IPS-NIHi11 (cell line): ENCODE measurements around the gene PLXNA2.

Experiments
- DNase-seq: peaks from one replicate; pipeline ENCODE4 v3.0.0; 2012; ENCODE audit warnings: mixed read lengths, low spot score

PLXNA2 gene

GRCh38 chr1:208069317-208069716 is 174.9 kb downstream of the PLXNA2 start:
- DNase-seq: no peak

GRCh38 chr1:208068908-208069307 is 175.3 kb downstream of the PLXNA2 start:
- DNase-seq: no peak

GRCh38 chr1:208068407-208068806 is 175.8 kb downstream of the PLXNA2 start:
- DNase-seq: no peak

GRCh38 chr1:208066583-208066982 is 177.6 kb downstream of the PLXNA2 start:
- no peak for DNase-seq

- DNase-seq: no peak
Measured at GRCh38 chr1:208065862-208066261, 178.3 kb downstream of the PLXNA2 start.

- DNase-seq: no peak
Measured at GRCh38 chr1:208061632-208062031, 182.6 kb downstream of the PLXNA2 start.

GRCh38 chr1:208061118-208061517 is 183.1 kb downstream of the PLXNA2 start:
- no peak for DNase-seq

DNA sequence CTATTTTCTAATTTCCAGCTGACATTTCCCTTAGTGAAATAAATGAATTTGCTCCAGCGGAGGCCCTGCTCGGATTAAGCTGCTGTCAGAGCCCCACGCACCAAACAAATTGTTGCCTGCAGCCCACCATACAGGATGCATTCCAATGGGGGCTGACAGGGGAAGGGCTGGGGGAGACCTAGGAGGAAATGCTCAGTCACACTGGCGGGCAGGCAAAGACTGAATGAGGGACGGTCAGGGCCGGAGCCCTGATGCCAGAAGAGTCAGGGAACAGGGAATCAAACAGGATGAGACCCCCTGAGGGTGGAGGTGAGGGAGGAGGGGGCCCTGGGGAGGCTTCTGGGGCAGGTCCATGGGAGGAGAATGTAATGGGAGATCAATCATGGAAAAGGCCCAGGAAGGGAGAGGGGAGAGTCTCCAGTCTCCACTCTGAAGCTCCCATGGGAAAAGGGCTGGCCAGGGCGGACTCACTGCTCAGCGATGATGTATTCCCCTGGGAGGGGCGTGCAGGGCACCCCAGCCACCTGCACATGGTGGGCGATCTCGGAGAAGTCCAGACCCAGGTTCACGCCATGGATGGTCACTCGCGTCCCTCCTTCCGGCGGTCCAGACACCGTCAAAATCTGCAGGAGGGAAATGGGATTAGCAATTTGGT is 183.8 kb downstream of the PLXNA2 start:
- DNase-seq: no peak

DNA sequence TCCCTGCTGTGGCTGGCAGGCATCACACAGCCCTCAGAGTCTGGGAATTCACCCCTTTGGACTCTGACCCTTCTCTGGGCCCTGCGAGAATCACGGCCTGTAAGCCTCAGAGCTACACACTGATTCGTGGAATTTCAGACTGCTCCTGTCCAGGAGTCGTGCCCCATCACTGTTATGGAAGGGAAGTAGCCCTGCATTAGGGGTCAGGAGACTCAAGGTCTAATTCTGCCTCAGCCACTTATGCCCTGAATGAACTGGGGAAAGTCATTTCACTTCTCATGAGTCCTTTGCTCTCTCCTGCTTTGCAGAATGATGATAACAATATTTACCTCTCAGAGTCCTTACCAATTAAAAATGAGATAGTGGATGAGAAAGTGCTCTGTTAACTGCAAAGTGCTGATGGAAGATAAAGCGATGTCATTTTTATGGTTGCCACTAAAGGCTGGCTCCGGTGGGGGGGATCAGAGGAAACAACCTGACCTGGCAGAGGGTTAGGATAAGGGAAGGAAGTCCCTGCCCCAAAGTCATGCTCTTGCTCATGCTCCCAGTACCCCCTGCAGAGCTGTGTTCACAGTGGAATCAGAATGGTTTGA is 184.7 kb downstream of the PLXNA2 start:
- no peak for DNase-seq

DNA sequence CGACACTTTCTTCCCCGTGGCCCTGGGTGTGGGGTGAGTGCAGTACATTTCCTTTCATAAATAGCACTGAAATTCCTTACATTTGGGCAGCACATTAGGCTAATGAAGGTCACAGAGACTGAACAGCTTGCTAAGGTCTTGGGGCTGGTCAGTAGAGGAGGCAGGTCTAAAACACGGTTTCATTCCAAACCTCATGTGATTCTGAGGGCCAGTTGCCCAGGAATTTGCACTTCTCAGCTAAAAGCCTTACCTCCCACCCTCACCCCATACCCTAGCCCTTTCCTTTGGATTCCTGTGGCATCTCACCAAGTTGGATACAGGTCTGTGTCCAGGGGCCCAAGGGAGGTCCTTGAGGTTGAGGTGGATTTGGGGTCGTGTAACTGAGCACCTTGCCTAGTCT is 185.4 kb downstream of the PLXNA2 start:
- no peak for DNase-seq

- DNase-seq: no peak
Measured at GRCh38 chr1:208058267-208058666, 185.9 kb downstream of the PLXNA2 start.

DNA sequence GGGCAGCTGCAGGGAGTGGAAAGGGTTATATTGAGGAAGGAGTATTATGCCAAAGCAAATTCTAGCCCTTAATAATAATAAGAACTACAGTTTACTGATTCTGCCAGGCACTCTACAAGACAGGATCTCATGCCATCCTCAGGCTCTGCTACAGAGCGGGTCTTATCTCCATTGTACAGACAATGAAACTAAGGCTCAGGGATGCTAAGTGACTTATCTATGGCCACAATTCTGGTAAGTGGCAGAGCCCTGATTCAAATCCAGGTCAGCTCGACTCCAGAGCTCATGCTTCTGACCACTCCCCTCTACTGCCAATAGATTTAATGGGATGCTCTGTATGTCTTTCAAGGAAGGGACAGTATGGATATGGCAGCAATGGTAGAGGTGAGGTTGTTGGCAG is 187.1 kb downstream of the PLXNA2 start:
- DNase-seq: no peak

- DNase-seq: no peak
Measured at GRCh38 chr1:208055535-208055934, 188.6 kb downstream of the PLXNA2 start.

DNA sequence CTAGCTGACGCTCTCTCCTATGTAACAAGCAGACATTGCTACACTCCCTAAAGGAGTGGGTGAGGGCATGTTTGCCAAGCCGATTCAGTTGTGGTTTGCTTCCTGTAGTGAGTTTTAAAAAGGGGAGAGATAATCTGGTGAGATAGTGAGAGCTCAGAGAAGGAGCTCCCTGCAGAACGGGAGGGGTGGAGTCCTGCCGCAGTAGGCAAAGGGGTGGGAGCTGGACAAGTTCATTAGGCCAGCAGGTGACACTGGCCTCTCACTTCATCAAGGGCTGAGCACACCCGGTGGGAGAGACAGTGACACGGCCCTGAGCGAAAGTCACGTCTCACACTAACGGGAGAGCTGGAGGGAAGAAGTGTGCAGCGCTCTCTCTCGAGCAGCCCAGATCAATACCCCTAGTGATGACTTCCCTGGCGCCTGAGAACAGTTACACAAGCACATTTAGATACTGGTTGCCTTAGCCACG is 189.2 kb downstream of the PLXNA2 start:
- DNase-seq: no peak

DNA sequence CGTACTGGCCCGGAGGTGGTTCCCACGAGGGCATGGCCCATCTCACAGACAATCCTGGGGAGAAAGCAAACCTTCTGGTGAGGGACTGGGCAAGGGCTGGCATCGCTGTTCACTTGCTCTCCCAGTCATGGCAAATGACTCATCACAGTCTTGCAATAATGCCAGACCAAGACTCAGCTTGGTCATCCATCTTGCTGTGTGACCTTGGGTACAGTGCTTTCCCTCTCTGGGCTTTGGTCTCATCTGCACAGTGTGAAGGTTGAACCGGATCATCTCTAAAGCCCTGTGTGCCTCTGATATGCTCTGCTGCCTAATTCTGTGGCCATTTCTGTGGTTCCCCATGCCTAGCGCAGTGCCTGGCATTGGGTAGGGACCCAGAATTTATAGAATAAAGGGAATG is 189.7 kb downstream of the PLXNA2 start:
- no peak for DNase-seq

GRCh38 chr1:208053661-208054060 is 190.5 kb downstream of the PLXNA2 start:
- DNase-seq: no peak

DNA sequence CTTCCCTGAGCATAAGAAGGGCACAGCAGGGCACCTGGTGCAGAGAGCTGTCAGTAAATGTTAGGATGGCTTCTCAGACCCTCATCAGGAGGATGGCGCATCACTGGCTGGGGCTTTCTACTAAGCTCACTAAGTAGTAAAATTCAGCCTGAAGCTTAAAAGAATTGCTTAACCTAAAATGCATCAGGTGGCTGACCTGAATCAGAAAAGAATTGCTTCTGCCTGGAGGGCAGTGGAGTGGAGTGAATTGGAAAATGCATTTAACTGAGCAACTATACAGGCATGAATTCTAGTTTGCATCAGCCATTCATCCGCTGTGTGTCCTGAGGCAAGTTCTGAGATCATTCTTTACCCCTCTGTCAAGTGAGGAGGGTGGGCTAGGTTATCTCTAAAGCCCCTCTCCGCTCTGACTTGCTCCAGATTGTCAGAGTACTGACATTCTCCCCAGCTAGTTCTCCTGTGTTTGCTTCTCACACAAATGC is 191.2 kb downstream of the PLXNA2 start:
- DNase-seq: no peak

DNA sequence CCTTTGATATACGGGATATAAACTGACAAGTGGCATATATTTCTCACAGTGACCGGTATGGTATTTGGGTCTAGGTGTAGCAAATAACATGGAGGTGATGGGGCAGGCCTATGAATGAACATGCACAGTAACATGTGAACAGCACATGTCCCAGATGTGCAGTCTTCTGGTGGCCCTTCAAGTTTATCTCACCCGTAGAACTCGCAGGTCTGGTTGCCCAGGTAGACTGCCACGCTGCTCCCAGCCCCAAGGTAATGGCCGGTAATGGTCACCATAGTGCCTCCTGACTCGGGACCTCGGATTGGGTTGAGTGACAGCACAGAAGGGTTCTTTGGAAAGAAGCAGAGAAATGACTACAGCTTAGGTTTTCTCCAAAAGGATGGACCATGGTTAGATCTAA is 192.0 kb downstream of the PLXNA2 start:
- DNase-seq: no peak

GRCh38 chr1:208051651-208052050 is 192.5 kb downstream of the PLXNA2 start:
- DNase-seq: no peak

GRCh38 chr1:208048904-208049303 is 195.3 kb downstream of the PLXNA2 start:
- DNase-seq: no peak

- no peak for DNase-seq
Measured at GRCh38 chr1:208047975-208048374, 196.2 kb downstream of the PLXNA2 start.

DNA sequence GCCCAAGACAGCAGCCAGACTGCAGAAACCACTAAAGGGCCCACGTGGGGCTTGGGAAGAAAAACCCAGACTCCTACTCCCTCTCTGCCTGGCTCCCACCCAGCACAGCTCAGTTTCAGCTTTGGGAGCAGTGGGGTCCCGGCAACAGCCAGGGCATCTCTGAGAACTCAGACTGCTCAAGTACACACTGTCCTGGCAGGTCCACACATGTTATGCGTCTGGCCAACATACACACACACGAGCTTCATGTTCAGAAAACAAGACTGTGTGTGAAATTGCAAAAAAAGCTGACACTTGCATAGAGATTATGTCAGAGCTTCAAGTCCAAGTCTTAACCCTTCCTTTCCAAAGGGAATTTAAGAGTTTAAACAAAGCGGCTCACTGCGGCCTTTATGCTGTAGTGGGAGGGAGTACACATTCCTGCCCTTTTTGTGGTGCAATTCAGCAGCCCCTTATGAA is 196.7 kb downstream of the PLXNA2 start:
- DNase-seq: no peak

GRCh38 chr1:208045463-208046260 is 198.5 kb downstream of the PLXNA2 start:
- DNase-seq: no peak
